ENCODE data around the gene DYSF. TPM values are rescaled to one million over a fixed set of nuclear protein-coding genes. Genes with fewer than 3 reads are reported as not detected.

The DYSF gene
- polyA plus RNA-seq, 1 donor from 2014 or later, result 0.04 TPM

- Histone ChIP-seq H3K27me3 (ENCODE audit: insufficient read depth, low read depth, low read length) (peaks cover 32% of the 10 kb centered on the region), H3F3A (ENCODE audit: insufficient read depth, low read length, poor library complexity, severe bottlenecking) (no peaks in the 10 kb centered on the region), H3K4me3 (ENCODE audit: low read length) (no peak overlapping the region), H3K9me2 (ENCODE audit: insufficient read depth, low read length) (no peaks in the 10 kb centered on the region), H3K27ac (ENCODE audit: low read length) (no peak overlapping the region), H3K36me3 (ENCODE audit: insufficient read depth, low read length) (no peaks in the 10 kb centered on the region), H3K79me2 (replicated peaks; ENCODE audit: insufficient read depth, low read length) (no peaks in the 10 kb centered on the region), H2AFZ (ENCODE audit: low read depth, low read length) (no peak overlapping the region), H3K4me2 (ENCODE audit: low read length) (no peak overlapping the region), H3K9me3 (ENCODE audit: low read length) (no peaks in the 10 kb centered on the region), H3K9ac (ENCODE audit: low read length) (no peak overlapping the region), H4K20me1 (ENCODE audit: insufficient read depth) (no peaks in the 10 kb centered on the region)
- TF ChIP-seq TAF1 (IDR thresholded peaks at IDR 0.05; ENCODE audit: low read depth) (no peak), POLR2AphosphoS5 (IDR thresholded peaks at IDR 0.05) (no peak), SMC3 (conservative IDR thresholded peaks at IDR 0.05; ENCODE audit: poor library complexity) (no peak), REST (IDR thresholded peaks at IDR 0.05; ENCODE audit: borderline replicate concordance) (no peak), MXI1 (conservative IDR thresholded peaks at IDR 0.05; ENCODE audit: poor library complexity, severe bottlenecking) (no peak), EP300 (conservative IDR thresholded peaks at IDR 0.05; ENCODE audit: poor library complexity, severe bottlenecking) (no peak), EZH2 (IDR thresholded peaks at IDR 0.05; ENCODE audit: borderline replicate concordance, insufficient read depth, low read length, poor library complexity, severe bottlenecking) (no peak)
These were observed 4.0 kb downstream of the DYSF start for GRCh38 chr2:71457123-71457915.

- Histone ChIP-seq H3K4me2 (ENCODE audit: low read length) (no peak overlapping the region), H3K9me2 (ENCODE audit: insufficient read depth, low read length) (no peaks in the 10 kb centered on the region), H2AFZ (ENCODE audit: low read depth, low read length) (no peak overlapping the region), H3K4me3 (ENCODE audit: low read length) (no peak overlapping the region), H3F3A (ENCODE audit: insufficient read depth, low read length, poor library complexity, severe bottlenecking) (no peaks in the 10 kb centered on the region), H3K36me3 (ENCODE audit: insufficient read depth, low read length) (no peaks in the 10 kb centered on the region), H3K9ac (ENCODE audit: low read length) (no peak overlapping the region), H3K27me3 (ENCODE audit: insufficient read depth, low read depth, low read length) (peaks cover 26% of the 10 kb centered on the region), H3K9me3 (ENCODE audit: low read length) (no peaks in the 10 kb centered on the region), H4K20me1 (ENCODE audit: insufficient read depth) (no peaks in the 10 kb centered on the region), H3K27ac (ENCODE audit: low read length) (no peak overlapping the region), H3K79me2 (replicated peaks; ENCODE audit: insufficient read depth, low read length) (no peaks in the 10 kb centered on the region)
- TF ChIP-seq RAD21 (conservative IDR thresholded peaks at IDR 0.05) (no peak), SMC3 (conservative IDR thresholded peaks at IDR 0.05; ENCODE audit: poor library complexity) (no peak), TAF1 (IDR thresholded peaks at IDR 0.05; ENCODE audit: low read depth) (no peak), EP300 (conservative IDR thresholded peaks at IDR 0.05; ENCODE audit: poor library complexity, severe bottlenecking) (no peak), POLR2AphosphoS5 (IDR thresholded peaks at IDR 0.05) (no peak), MXI1 (conservative IDR thresholded peaks at IDR 0.05; ENCODE audit: poor library complexity, severe bottlenecking) (no peak), EZH2 (IDR thresholded peaks at IDR 0.05; ENCODE audit: borderline replicate concordance, insufficient read depth, low read length, poor library complexity, severe bottlenecking) (no peak), REST (IDR thresholded peaks at IDR 0.05; ENCODE audit: borderline replicate concordance) (no peak)
- TF ChIP-seq, protein P1, sequence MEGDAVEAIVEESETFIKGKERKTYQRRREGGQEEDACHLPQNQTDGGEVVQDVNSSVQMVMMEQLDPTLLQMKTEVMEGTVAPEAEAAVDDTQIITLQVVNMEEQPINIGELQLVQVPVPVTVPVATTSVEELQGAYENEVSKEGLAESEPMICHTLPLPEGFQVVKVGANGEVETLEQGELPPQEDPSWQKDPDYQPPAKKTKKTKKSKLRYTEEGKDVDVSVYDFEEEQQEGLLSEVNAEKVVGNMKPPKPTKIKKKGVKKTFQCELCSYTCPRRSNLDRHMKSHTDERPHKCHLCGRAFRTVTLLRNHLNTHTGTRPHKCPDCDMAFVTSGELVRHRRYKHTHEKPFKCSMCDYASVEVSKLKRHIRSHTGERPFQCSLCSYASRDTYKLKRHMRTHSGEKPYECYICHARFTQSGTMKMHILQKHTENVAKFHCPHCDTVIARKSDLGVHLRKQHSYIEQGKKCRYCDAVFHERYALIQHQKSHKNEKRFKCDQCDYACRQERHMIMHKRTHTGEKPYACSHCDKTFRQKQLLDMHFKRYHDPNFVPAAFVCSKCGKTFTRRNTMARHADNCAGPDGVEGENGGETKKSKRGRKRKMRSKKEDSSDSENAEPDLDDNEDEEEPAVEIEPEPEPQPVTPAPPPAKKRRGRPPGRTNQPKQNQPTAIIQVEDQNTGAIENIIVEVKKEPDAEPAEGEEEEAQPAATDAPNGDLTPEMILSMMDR (IDR thresholded peaks at IDR 0.05; ENCODE audit: poor library complexity, severe bottlenecking), result no peak
These were observed 4.6 kb downstream of the DYSF start for GRCh38 chr2:71457923-71458322.

Measured in neural cell (in vitro differentiated cells).